SK-N-SH (cell line): ENCODE measurements around the gene ERC2. TPM values are rescaled to one million over a fixed set of nuclear protein-coding genes. Genes with fewer than 3 reads are reported as not detected.

Experiments used
- CTCF ChIA-PET: fragments of 300-600, 350-600 bp; formaldehyde crosslinking; extraction: SDS; loops from one replicate; lab custom pipeline; 2021; lab: Yijun Ruan, JAX
- POLR2A ChIA-PET: fragments of 350-600 bp; sonication (Branson Sonifier 250); formaldehyde crosslinking; extraction: SDS; loops from one replicate; lab custom pipeline; 2020; ENCODE audit warnings: antibody characterized with exemption, inconsistent platforms; lab: Yijun Ruan, JAX
- DNase-seq: peaks from one replicate; pipeline ENCODE4 v3.0.0; 2012
- H2AFZ ChIP-seq: fragments of 200-600 bp; sonication (generic); 2 replicates; pipeline ENCODE4 v1.8.1; 2016; ENCODE audit warnings: antibody characterized with exemption, mild to moderate bottlenecking, low read depth
- H3F3A ChIP-seq: fragments of 200-600 bp; sonication (generic); replicated peaks from 2 replicates; pipeline ENCODE3; 2016; ENCODE audit warnings: antibody characterized with exemption, mild to moderate bottlenecking; ENCODE audit not compliant: insufficient read depth
- H3K27ac ChIP-seq, 2 experiments: fragments of 200-500 bp in 1 of 2; fragments of 200-600 bp in 1 of 2; sonication (Bioruptor generic) in 1 of 2; sonication (generic), shearing (Covaris generic) in 1 of 2; 2 replicates each; pipeline versions ENCODE4 v1.5.1 to v1.6.1; 2014 to 2016; ENCODE audit warnings: low read depth in 2 of 2, inconsistent platforms in 1 of 2, low read length in 1 of 2, mild to moderate bottlenecking in 1 of 2, mixed read lengths in 1 of 2
- H3K27me3 ChIP-seq: fragments of 200-600 bp; sonication (generic), shearing (Covaris generic); 2 replicates; pipeline ENCODE4 v1.6.1; 2016; ENCODE audit warnings: mixed run types; ENCODE audit not compliant: insufficient read depth
- H3K36me3 ChIP-seq, 2 experiments: fragments of 200-500 bp in 1 of 2; fragments of 200-600 bp in 1 of 2; sonication (Bioruptor generic) in 1 of 2; sonication (generic) in 1 of 2; replicated peaks in 1 of 2; 2 replicates each; pipeline versions ENCODE3 to v1.5.1; 2014 to 2016; ENCODE audit warnings: low read length in 1 of 2, mild to moderate bottlenecking in 1 of 2; ENCODE audit not compliant: insufficient read depth in 2 of 2, control insufficient read depth in 1 of 2
- H3K4me1 ChIP-seq, 2 experiments: fragments of 200-500 bp in 1 of 2; fragments of 200-600 bp in 1 of 2; sonication (Bioruptor generic) in 1 of 2; sonication (generic), shearing (Covaris generic) in 1 of 2; 2 replicates each; pipeline versions ENCODE4 v1.5.1 to v1.6.1; 2014 to 2016; ENCODE audit warnings: low read depth in 1 of 2, low read length in 1 of 2, mixed run types in 1 of 2; ENCODE audit not compliant: insufficient read depth in 2 of 2, control insufficient read depth in 1 of 2
- H3K4me2 ChIP-seq: fragments of 200-600 bp; sonication (generic), shearing (Covaris generic); 2 replicates; pipeline ENCODE4 v1.6.1; 2017; ENCODE audit warnings: mixed run types
- H3K4me3 ChIP-seq, 2 experiments: fragments of 200-500 bp in 1 of 2; fragments of 200-600 bp in 1 of 2; sonication (Bioruptor generic) in 1 of 2; sonication (generic), shearing (Covaris generic) in 1 of 2; 2 replicates each; pipeline versions ENCODE4 v1.5.1 to v1.8.1; 2014 to 2016; ENCODE audit warnings: low read depth in 2 of 2, inconsistent platforms in 1 of 2, low read length in 1 of 2, mild to moderate bottlenecking in 1 of 2, mixed read lengths in 1 of 2, moderate library complexity in 1 of 2
- H3K79me2 ChIP-seq: fragments of 200-600 bp; sonication (generic); 2 replicates; pipeline ENCODE4 v1.8.1; 2017; ENCODE audit warnings: mild to moderate bottlenecking; ENCODE audit not compliant: insufficient read depth
- H3K9ac ChIP-seq: fragments of 200-600 bp; sonication (generic); 2 replicates; pipeline ENCODE4 v1.6.1; 2017; ENCODE audit warnings: mixed run types
- H3K9me2 ChIP-seq: fragments of 200-600 bp; sonication (generic); 2 replicates; pipeline ENCODE4 v1.6.1; 2017; ENCODE audit warnings: mixed run types
- H3K9me3 ChIP-seq: fragments of 200-600 bp; sonication (generic); 2 replicates; pipeline ENCODE4 v1.6.1; 2017; ENCODE audit warnings: mixed run types, mild to moderate bottlenecking, moderate library complexity
- H4K20me1 ChIP-seq: fragments of 200-600 bp; sonication (generic); 2 replicates; pipeline ENCODE4 v1.6.1; 2017; ENCODE audit warnings: mild to moderate bottlenecking, mixed run types; ENCODE audit not compliant: insufficient read depth
- CHD2 ChIP-seq: fragments of 150-350 bp; IDR thresholded peaks from 2 replicates; pipeline ENCODE4 v1.6.1; 2018; ENCODE audit warnings: low read length; ENCODE audit not compliant: partially characterized antibody
- ELF1 ChIP-seq: IDR thresholded peaks from 2 replicates; pipeline ENCODE4 v1.4.0; 2012
- EZH2phosphoT487 ChIP-seq: fragments of 200-600 bp; sonication (generic); IDR thresholded peaks from 2 replicates; pipeline ENCODE4 v1.6.1; 2017; ENCODE audit warnings: low read depth, mixed run types, mild to moderate bottlenecking, antibody characterized with exemption, moderate library complexity, borderline replicate concordance
- FOXM1 ChIP-seq: IDR thresholded peaks from 2 replicates; pipeline ENCODE4 v1.4.0; 2012; ENCODE audit warnings: low read depth, mild to moderate bottlenecking
- JUND ChIP-seq: IDR thresholded peaks from 2 replicates; pipeline ENCODE4 v1.4.0; 2012
- MEF2A ChIP-seq: IDR thresholded peaks from 2 replicates; pipeline ENCODE4 v1.4.0; 2012; ENCODE audit warnings: low read depth, borderline replicate concordance
- NRF1 ChIP-seq: IDR thresholded peaks from 2 replicates; pipeline ENCODE4 v1.6.1; 2012; ENCODE audit warnings: low read depth, mild to moderate bottlenecking, low read length
- POLR2AphosphoS5 ChIP-seq: IDR thresholded peaks from 2 replicates; pipeline ENCODE4 v1.6.1; 2012; ENCODE audit warnings: low read depth, low read length
- RCOR1 ChIP-seq: fragments of 150-350 bp; IDR thresholded peaks from 2 replicates; pipeline ENCODE4 v1.6.1; 2017; ENCODE audit warnings: antibody characterized with exemption, low read length
- REST ChIP-seq: IDR thresholded peaks from 2 replicates; pipeline ENCODE4 v1.6.1; 2012; ENCODE audit warnings: mild to moderate bottlenecking, low read depth, low read length, moderate library complexity
- RFX5 ChIP-seq: IDR thresholded peaks from 2 replicates; pipeline ENCODE4 v1.6.1; 2012; ENCODE audit warnings: mild to moderate bottlenecking, improper control_type of control experiment, low read length
- SIN3A ChIP-seq: IDR thresholded peaks from 2 replicates; pipeline ENCODE4 v1.6.1; 2012; ENCODE audit warnings: low read depth, mild to moderate bottlenecking, low read length, moderate library complexity, borderline replicate concordance
- TAF1 ChIP-seq: IDR thresholded peaks from 2 replicates; pipeline ENCODE4 v1.6.1; 2012; ENCODE audit warnings: low read depth, mild to moderate bottlenecking, low read length, moderate library complexity, borderline replicate concordance
- TCF12 ChIP-seq: IDR thresholded peaks from 2 replicates; pipeline ENCODE4 v1.4.0; 2012
- USF1 ChIP-seq: IDR thresholded peaks from 2 replicates; pipeline ENCODE4 v1.4.0; 2012; ENCODE audit warnings: low read depth, borderline replicate concordance
- WGBS: methylation state at CpG from one replicate; pipeline ENCODE4 v1.1.6; 2017; ENCODE audit warnings: low lambda C conversion rate; 5-methylcytosine and 5-hydroxymethylcytosine counted together
- polyA plus RNA-seq, 3 experiments: library from polyadenylated mRNA; depleted of rRNA; stranded (reverse); fragments of >200 nt; gene quantifications; 2 replicates each; pipeline ENCODE4 v1.2.3, GENCODE V29; 2012
- TF ChIP-seq, protein P1 (sequence below): fragments of 150-350 bp; IDR thresholded peaks from 2 replicates; pipeline ENCODE4 v1.6.1; 2017; ENCODE audit warnings: antibody characterized with exemption, low read length, low read depth, borderline replicate concordance

The ERC2 gene
- polyA plus RNA-seq, 1 of the 3 experiments (the other 2 are of a cell fraction), result 1.6 TPM

GRCh38 chr3:56355570-56356185 is 112.6 kb downstream of the ERC2 start:
- no peak for DNase-seq
- CTCF ChIA-PET, result interaction anchor here (0.9 to 3.1 kb wide), 3 partner anchors 8 to 91 kb away, joined by 3 to 21 read pairs (median 8); no protein-coding TSS in a partner anchor
- Histone ChIP-seq H3K4me1 (no peaks in the 10 kb centered on the region), H3K4me2 (no peak overlapping the region), H3K9ac (no peak overlapping the region), H3F3A (no peaks in the 10 kb centered on the region), H3K27ac (no peak overlapping the region), H4K20me1 (no peaks in the 10 kb centered on the region), H3K4me3 (no peak overlapping the region), H3K79me2 (no peaks in the 10 kb centered on the region), H2AFZ (no peak overlapping the region)
- WGBS, result 72% methylated on average over 7 of the region's 7 CpGs
- TF ChIP-seq TAF1, result no peak
- TF ChIP-seq JUND, result no peak
- TF ChIP-seq, protein P1, sequence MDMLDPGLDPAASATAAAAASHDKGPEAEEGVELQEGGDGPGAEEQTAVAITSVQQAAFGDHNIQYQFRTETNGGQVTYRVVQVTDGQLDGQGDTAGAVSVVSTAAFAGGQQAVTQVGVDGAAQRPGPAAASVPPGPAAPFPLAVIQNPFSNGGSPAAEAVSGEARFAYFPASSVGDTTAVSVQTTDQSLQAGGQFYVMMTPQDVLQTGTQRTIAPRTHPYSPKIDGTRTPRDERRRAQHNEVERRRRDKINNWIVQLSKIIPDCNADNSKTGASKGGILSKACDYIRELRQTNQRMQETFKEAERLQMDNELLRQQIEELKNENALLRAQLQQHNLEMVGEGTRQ, result no peak
- TF ChIP-seq CHD2, result no peak
- TF ChIP-seq RCOR1, result no peak
- no peak for TF ChIP-seq FOXM1
- TF ChIP-seq USF1, result no peak
- TF ChIP-seq ELF1, result no peak
- TF ChIP-seq MEF2A, result no peak
- TF ChIP-seq EZH2phosphoT487, result no peak
- no peak for TF ChIP-seq NRF1
- TF ChIP-seq TCF12, result no peak
- TF ChIP-seq POLR2AphosphoS5, result no peak
- no peak for TF ChIP-seq RFX5
- TF ChIP-seq SIN3A, result no peak
- TF ChIP-seq REST, result no peak
- TF ChIP-seq, all 33 proteins: peak for 0
- POLR2A ChIA-PET, result no interaction called here
- Histone ChIP-seq H3K9me2 (no peaks in the 10 kb centered on the region), H3K9me3 (no peaks in the 10 kb centered on the region), H3K36me3 (no peaks in the 10 kb centered on the region), H3K27me3 (no peaks in the 10 kb centered on the region)
